Skin epidermis (tissue), 12 donors: Measurements from ENCODE around the gene MPRIP.
A peak's percentile ranks its signal among the peaks of the same experiment; 100 is the strongest.

Source experiments
- H3K27ac ChIP-seq, 21 experiments: fragments of 200-600 bp; sonication (generic) in 11 of 21; one replicate each; pipeline ENCODE4 v1.5.0; 2020; ENCODE audit warnings: mild to moderate bottlenecking in 3 of 21, inconsistent platforms in 2 of 21, moderate library complexity in 2 of 21
- H3K4me3 ChIP-seq, 7 experiments: fragments of 200-600 bp; sonication (generic) in 2 of 7; one replicate each; pipeline ENCODE4 v1.5.0; 2020; ENCODE audit warnings: inconsistent platforms in 2 of 7, mild to moderate bottlenecking in 2 of 7, moderate library complexity in 1 of 7

MPRIP gene

DNA sequence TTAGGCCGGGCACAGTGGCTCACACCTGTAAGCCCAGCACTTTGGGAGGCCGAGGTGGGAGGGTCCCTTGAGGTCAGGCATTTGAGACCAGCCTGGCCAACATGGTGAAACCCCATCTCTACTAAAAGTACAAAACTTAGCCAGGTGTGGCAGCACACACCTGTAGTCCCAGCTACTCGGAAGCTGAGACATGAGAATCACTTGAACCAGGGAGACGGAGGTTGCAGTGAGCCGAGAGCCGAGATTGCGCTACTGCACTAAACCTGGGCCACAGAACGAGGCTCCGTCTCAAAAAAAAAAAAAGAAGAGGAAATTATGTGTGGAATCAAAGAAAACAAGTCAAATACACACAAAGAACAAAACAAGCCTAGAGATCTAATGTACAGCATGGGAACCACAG is 16.1 kb upstream of the MPRIP start:
- H3K4me3 ChIP-seq, result no peak overlapping the region
- peak overlapping the region in 1 of 21 experiments; percentile 21 for H3K27ac ChIP-seq

DNA sequence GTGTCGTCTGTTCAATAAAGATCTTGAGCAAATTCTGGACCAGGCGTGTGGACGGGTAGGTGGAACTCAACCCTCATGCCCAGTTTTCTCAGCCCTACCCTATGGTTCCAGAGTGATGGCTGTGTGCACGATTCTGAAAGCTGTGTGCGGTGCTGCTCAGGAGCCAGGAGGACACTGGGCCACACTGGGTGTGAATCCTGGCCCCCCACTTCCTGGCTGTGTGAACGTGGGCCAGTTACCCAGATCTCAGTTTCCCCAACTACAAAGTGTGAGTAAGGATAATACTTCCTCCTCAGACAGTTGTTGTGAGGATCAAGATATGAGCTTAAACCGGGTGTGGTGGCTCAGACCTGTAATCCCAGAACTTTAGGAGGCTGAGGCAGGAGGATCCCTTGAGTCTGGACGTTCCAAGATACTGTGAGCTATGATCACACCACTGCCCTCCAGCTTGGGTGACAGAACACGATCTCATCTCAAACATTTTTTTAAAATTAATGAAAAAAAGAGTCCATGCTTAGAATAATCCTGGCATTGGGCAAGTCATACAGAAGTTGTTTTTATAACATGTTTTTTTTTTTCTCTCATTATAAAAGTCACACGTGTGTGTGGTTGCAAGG is 14.7 kb upstream of the MPRIP start:
- Histone ChIP-seq H3K27ac (peak overlapping the region in 5 of 21 experiments; percentile 29 to 70 (median 42)), H3K4me3 (no peak overlapping the region)

DNA sequence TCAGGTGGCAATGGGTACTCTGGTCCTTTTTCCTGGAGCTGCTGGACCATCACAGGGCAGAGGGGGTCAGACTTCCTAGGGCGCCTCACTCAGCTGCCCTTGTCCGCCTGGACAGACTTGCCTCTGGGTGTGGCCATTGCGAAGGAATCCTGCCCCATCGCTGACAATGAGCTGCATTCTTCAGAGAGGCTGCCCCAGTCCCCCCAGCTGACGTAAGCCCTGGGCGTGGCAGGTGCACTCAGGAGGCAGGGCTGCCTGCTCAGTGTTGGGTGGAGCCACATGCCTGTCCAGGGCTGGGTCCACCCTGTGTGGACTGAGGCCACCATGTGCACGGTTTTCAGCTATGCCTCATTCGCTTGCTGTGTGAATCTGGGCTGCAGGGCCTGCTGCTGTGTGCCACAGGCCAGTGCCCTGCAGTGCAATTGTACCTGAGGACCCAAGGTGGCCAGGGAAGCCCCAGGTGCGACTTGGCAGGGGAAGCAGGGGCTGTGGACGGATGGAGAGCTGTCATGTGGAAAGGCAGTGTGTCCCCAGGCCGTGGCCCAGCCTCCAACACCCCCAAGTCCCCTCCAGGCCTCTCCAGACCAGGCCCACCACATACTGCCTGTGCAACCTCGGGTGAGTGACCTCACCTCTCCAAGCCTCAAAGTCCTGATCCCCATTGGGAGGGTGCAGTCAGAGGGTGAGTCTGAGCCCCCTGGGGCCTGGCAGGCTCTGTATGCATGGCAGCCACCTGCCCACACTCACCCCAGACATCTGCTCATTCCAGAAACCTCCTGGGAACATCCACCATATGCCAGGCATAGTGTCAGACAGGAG is 14.0 kb upstream of the MPRIP start:
- no peak overlapping the region for H3K4me3 ChIP-seq
- H3K27ac ChIP-seq, result peak overlapping the region in 8 of 21 experiments; percentile 12 to 70 (median 35)

DNA sequence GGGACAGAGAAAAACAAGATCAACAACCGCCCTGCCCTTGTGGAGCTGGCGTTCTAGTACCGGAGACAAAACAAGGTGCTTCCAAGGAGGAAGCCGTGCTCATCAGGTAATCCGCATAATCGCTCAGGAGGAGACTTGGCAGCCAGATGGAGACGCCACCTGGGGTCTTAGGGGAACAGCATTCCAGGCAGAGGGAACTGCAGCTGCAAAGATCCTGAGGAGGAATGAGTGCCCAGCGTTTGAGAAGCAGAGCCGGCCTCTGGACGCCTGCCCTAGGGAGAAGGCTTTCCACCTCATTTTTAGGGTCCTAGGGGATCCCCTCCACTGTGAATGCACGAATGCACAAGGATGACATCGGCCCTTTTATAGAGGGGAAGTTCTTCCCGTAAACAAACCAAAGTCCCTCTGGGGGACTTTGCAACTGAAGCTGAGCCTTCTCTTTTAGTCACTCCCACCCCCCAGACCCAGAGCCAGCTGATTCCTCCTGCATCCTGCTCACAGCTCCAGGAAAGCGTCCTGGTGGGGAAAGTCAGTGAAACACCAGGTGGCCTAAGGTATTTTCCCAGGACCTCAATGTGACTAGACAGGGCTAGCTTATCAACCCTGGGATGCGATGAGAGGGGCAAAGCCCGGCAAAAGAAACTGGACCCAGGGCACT is 13.2 kb upstream of the MPRIP start:
- Histone ChIP-seq H3K27ac (peak overlapping the region in 7 of 21 experiments; percentile 12 to 42 (median 22)), H3K4me3 (no peak overlapping the region)

DNA sequence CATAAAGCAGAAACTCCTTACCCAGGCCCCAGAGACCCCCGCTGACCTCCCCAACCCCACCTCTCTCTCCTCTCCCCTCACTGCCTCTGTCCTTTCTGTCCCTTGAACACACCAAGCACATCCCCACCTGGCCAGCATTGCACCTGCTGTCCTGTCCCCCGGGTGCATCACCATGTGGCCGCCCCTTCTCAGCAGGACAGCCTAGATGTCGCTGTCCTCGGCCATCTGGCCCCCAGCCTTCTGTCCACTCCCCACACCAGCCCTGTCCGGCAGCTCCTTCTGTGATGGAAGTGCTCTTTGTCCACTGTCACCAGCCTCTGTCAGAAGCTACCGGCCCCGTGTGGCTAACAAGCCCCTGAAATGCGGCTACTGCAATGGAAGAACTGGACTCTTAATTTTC is 12.3 kb upstream of the MPRIP start:
- no peak overlapping the region for H3K27ac ChIP-seq
- no peak overlapping the region for H3K4me3 ChIP-seq

DNA sequence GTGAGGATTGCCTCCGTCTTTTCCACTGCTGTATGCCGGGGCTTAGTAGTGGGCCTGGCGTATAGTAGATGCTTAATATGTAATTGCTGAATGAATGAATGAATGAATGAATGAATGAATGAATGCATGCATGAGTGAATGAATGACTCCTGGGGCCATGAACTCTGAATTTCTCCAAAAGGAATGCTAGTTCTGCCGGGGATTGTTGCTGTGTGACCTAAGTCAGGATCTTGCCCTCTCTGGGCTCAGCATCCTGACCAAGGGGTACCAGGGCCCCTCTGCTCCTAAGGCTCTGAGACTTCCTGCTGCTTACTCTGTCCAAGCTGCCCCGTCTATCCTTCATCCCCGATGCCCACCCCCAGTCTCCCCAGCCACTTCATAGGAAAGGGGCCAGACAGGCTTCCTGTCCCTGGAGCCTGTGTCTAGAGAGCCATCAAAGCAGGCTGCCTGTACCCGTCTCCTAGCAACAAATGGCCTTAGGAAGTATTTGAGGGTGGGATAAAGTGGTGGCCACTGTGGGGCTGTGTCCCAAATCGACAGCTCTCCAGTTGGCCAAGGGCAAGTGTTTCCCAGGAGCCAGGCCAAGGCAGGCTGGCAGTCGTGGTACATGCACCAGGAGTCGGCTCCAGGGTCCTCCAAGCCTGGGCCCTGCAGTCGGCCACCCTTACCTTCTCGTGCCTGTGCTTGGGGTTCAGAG is 11.6 kb upstream of the MPRIP start:
- no peak overlapping the region for H3K27ac ChIP-seq

DNA sequence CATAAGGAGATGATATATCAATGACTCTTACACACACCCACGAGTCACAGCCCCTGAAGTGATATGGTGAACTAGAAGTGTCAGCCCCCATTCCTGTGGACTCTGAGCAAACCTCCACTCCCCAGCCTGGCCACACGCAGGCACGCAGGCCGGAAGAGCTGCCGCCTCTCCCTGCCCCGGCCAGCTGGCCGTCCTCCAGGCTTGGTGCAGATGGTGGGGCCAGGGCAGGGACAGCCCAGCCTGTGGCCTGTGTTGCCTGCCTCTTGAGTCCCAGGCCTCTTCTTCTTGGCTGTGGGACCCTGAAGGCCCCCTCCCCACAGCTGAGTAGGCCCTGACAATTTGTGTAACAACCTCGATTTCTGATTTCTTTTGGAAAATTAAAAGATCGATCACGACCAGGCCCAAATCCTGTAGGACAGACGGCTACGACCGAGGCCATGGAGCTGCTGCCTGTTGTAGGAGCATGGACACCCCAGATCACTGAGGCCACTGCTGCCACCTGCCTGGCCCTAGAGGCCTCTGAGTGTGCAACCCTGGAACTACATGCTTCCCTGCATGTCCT is 10.0 kb upstream of the MPRIP start:
- Histone ChIP-seq H3K27ac (peak overlapping the region in 1 of 21 experiments; percentile 34), H3K4me3 (no peak overlapping the region)

More for the DNA sequence above, 11.6 kb upstream of the MPRIP start:
- no peak overlapping the region for H3K4me3 ChIP-seq

DNA sequence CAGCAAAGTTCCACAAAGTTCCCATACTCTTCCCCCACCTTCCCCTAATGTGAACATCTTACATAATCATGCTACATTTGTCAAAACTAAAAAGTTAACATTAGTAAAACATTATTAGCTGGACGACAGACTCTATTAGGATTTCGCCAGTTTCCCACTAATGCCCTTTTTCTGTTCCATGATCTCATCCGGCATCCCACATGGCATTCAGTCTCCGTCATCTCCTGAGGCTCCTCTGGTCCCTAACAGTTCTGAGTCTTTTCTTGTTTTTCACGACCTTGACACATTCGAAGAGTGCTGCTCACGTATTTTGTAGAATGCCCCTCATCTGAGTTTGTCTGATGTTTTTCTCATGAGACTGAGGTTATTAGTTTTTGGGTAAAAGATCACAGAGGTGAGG is 8.8 kb upstream of the MPRIP start:
- no peak overlapping the region for H3K4me3 ChIP-seq
- H3K27ac ChIP-seq, result no peak overlapping the region

DNA sequence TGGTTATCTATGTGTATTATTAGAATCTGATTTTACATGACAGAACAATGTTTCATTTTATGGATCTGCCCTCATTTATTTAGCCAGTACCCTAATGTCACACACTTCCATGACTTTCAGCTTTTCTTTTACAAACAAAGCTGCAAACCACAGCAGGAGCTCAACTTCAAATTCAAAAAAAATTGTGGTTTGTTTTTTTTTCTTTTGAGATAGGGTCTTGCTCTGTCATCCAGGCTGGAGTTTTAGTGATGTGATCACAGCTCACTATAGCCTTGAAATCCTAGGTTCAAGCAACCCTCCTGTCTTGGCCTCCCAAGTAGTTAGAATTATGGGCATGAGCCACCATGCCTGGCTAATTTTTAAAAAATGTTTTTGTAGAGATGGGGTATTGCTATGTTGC is 8.2 kb upstream of the MPRIP start:
- H3K4me3 ChIP-seq, result no peak overlapping the region
- no peak overlapping the region for H3K27ac ChIP-seq

DNA sequence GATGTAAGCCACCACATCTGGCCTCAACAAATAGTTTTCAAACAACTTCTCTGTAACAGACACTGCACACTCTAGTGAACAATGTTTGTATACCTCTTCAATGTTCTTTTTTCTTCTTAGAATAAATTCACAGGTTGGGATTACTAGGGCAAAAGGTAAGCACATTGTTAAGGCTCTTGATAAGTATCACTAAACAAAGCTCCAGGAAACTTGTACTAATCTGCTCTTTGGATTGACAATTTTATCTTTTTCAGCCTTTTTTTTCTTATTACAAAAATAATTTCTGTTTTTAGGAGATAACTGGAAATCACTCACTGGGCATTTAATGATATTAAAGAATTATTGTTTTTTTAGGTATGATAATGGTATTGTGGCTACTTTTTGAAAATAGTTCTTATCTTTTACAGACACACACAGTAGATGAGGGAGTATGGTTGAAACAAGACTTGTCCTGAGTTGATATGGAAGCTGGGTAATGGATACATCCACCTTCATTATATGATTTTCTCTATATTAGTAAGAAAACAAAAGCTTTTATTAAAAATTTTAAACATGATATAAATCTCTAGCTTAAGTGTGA is 7.7 kb upstream of the MPRIP start:
- Histone ChIP-seq H3K4me3 (no peak overlapping the region), H3K27ac (no peak overlapping the region)

DNA sequence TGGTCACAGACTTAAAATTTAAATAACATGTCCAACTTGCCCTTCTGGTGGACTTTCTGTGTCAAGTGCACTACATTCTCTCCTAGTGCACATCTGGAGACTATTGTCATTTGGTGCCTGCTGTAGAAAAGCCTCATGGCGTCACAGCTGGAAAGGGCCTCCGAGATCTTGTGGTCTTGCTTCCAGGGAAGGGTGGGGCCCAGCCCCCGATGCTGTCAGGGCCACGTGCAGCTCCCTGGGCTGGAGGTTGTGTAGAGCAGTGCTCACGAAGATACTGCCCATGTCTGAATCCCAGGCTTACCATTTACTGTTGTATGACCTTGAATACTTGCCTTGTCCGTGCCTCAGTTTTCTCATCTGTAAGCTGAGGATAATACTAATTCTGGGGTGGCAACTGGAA is 6.8 kb upstream of the MPRIP start:
- Histone ChIP-seq H3K27ac (peak overlapping the region in 1 of 21 experiments; percentile 47), H3K4me3 (no peak overlapping the region)

DNA sequence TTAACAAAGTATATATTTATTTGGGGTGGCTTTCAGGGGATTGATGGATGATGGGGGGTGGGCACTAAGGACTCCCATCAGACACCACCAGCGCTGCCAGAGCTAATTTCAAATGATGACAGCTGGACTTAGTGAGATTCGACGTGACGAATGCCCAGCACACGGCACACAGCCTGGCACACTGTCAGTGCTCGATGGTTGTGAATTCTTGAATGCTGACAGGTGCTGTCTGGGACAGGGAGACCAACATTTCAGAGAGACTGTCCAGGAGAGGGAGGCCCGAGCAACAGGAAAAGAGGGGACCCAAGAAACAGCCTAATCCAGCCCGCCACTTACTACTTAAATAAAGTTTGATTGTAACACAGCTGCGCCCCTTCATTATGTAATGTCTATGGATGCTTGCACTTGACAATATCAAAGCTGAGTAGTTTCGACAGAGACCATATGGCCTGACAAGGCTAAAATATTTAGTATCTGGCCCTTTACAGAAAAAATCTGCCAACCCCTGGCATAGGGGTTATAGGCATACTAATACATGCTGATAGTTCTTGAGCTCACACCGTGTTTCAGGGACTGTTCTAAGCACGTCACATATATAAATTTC is 6.2 kb upstream of the MPRIP start:
- H3K4me3 ChIP-seq, result no peak overlapping the region
- peak overlapping the region in 3 of 21 experiments; percentile 45 to 64 (median 47) for H3K27ac ChIP-seq

DNA sequence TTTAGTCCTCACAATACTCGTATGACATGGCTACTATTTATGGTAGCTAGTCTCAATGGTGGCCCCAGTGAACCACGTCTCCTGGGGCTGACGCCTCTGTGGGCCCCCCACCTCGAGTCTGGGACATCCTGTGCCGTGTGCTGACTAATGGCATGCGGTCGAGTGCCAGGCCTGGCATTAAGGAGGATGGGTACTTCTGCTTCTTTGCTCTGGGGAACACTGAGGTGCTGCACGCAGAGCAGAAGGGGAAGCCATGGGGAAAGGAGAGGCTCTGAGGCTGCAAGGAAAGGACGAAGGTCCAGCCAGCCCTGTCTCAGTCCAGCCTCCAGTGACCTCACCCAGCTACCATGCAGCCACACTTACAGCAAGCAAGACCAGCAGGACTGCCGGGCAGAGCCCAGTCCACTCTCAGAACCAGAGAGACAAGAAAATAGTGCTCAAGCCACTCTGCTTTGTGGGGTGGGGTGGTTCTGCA is 5.7 kb upstream of the MPRIP start:
- Histone ChIP-seq H3K4me3 (no peak overlapping the region), H3K27ac (peak overlapping the region in 5 of 21 experiments; percentile 13 to 43 (median 30))

DNA sequence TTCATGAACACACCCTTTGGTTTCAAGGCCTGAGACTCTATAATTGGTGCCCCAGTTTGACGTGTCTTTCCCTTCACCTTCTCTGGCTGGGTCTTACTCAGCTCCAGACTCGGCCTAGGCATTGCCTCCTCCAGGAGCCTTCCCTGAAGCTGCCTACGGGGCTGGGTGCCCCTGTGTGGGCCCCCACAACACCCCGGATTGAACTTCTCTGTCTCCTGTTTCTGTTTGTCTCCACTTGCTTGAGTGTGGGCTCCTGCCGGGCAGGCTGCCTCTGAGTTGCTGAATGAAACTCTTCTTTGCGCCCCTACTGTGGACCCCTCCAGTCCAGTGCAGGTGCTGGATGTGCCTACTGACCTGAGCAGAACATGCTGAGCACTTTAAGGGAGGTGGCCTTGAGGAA is 2.3 kb upstream of the MPRIP start:
- Histone ChIP-seq H3K4me3 (no peak overlapping the region), H3K27ac (no peak overlapping the region)

DNA sequence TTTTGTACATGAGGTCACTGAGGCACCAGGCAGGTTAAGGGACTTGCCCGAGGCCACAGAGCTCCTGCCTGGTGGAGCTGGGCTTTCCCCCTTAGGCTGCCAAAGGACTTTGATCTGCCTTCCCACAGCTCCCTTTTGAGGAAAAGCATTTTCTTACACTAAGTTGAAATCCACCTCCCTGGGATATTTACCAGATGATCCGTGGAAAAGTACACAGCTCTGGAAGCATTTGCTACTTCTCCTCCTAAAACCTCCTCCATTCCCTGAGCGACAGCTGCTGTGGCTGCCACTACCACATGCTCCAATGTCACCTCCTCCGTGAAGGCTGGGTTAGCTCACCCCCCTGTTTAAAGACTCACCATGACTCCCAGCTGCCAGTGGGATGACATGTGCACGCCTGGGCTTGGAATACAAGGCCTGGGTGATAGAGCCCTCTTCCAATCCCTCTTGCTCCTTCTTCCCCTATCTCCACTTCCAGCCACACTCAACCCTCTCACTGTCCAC is 1.2 kb upstream of the MPRIP start:
- Histone ChIP-seq H3K27ac (peak overlapping the region in 7 of 21 experiments; percentile 25 to 75 (median 53)), H3K4me3 (no peak overlapping the region)

DNA sequence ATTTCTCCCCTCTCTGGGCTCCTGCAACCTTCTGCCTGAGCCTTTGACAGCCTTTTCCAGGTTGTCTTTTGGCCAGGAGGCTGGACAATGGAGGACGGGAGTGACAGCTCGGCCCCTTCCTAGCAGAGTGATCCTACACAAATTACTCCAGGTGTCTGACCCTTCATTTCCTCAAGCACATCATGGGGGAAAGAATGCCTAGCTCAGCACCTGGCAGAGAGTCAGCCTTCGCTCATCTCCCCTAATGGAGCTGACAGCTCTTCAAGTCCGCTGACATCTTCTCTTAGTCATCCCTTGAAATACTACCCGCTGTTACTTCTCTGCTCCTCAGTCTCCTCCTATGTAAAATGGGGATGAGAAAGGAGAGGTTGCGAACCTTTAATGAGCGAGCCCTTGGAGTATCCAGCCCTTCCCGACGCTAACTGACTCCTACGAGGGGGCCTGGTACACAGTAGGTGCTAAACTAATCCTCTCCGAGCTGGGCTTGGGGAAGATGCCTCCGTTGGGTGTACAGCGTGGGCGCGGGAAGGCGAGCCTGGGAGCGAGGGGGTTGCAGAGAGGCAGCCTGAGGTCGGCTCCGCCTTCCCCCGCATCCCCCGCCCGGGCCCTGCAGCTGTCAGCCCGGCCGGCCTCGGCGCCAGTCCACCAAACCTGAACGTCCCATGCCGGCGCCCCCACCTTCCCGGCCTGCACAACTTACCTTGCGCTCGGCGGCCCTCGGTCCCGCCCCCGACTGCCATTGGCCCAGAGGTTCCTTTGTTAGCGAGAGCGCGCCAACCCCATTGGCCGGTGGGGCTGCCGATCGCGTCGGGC is 480 bp upstream of the MPRIP start:
- H3K27ac ChIP-seq, result peak overlapping the region in 18 of 21 experiments; percentile 21 to 82 (median 56)
- peak overlapping the region; percentile 35 to 67 (median 49) for H3K4me3 ChIP-seq

DNA sequence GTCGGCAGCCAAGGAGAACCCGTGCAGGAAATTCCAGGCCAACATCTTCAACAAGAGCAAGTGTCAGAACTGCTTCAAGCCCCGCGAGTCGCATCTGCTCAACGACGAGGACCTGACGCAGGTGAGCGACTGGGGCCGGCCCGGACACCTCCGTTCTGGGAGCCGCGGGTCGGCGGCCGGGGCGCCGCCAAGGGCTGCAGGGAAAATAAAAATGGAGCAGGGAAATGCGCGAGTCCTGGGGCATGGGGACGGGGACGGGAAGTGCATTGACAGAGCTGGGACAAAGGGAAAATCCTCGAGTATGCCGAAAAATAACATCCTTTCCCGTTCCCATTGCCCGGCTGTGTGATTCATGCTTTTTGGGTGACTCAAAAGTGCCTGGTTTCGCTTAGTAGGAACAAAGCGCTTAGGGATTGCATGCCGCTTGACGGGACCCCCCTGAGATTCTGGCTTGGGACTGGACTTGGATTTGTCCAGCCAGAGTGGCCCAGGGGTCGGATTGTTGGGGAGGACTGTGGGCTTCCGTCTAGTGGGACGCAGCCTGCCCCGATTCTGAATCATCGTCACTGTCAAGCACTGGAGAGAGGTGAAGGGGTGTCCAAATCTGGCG is 699 bp downstream of the MPRIP start:
- peak overlapping the region; percentile 50 to 73 (median 66) for H3K4me3 ChIP-seq

More for the DNA sequence above, 699 bp downstream of the MPRIP start:
- peak overlapping the region; percentile 55 to 90 (median 84) for H3K27ac ChIP-seq
